GM23338 (cell line): ENCODE data around the gene MUCL3. TPM values are rescaled to one million over a fixed set of nuclear protein-coding genes. Genes with fewer than 3 reads are reported as not detected.
"Not testable (repeated sequence)": the region's sequence is repeated elsewhere in the genome, so short reads cannot be mapped to it uniquely, and the experiment has no call there.

Experiments
- ATAC-seq: fragments of 200-7000 bp; cut with Tn5 transposase; 3 replicates; pipeline ENCODE4 v1.9.1; 2020
- DNase-seq: peaks from one replicate; pipeline ENCODE4 v3.0.0-alpha.2; 2015; ENCODE audit warnings: low spot score
- H2AFZ ChIP-seq: fragments of 200-600 bp; sonication (generic); 2 replicates; pipeline ENCODE4 v1.8.0; 2016; ENCODE audit warnings: antibody characterized with exemption, mild to moderate bottlenecking, moderate library complexity
- H3F3A ChIP-seq: fragments of 200-600 bp; sonication (generic); replicated peaks from 2 replicates; pipeline ENCODE4 v1.8.0; 2017; ENCODE audit warnings: antibody characterized with exemption, mixed run types, low read depth
- H3K27ac ChIP-seq: fragments of 200-600 bp; sonication (generic); 2 replicates; pipeline ENCODE4 v1.6.1; 2016; ENCODE audit warnings: low read depth
- H3K27me3 ChIP-seq: fragments of 200-600 bp; sonication (generic); 2 replicates; pipeline ENCODE4 v1.8.0; 2016; ENCODE audit warnings: mild to moderate bottlenecking, mixed run types, moderate library complexity; ENCODE audit not compliant: insufficient read depth
- H3K36me3 ChIP-seq: fragments of 200-600 bp; sonication (generic); 2 replicates; pipeline ENCODE4 v1.8.0; 2016; ENCODE audit warnings: mild to moderate bottlenecking; ENCODE audit not compliant: insufficient read depth
- H3K4me1 ChIP-seq: fragments of 200-600 bp; sonication (generic); 2 replicates; pipeline ENCODE4 v1.8.0; 2016; ENCODE audit warnings: mild to moderate bottlenecking, moderate library complexity; ENCODE audit not compliant: insufficient read depth
- H3K4me2 ChIP-seq: fragments of 200-600 bp; sonication (generic); 2 replicates; pipeline ENCODE4 v1.7.1; 2017; ENCODE audit warnings: mixed run types
- H3K4me3 ChIP-seq: fragments of 200-600 bp; sonication (generic); 2 replicates; pipeline ENCODE4 v1.6.1; 2016; ENCODE audit warnings: mixed run types
- H3K79me2 ChIP-seq: fragments of 200-600 bp; sonication (generic); replicated peaks from 2 replicates; pipeline ENCODE4 v1.8.0; 2017; ENCODE audit warnings: mild to moderate bottlenecking; ENCODE audit not compliant: insufficient read depth
- H3K9me2 ChIP-seq: fragments of 200-600 bp; sonication (generic); 2 replicates; pipeline ENCODE4 v1.8.0; 2017; ENCODE audit not compliant: insufficient read depth
- H4K20me1 ChIP-seq: fragments of 200-600 bp; sonication (generic); replicated peaks from 2 replicates; pipeline ENCODE4 v1.8.0; 2017; ENCODE audit warnings: mild to moderate bottlenecking; ENCODE audit not compliant: insufficient read depth
- H3K27ac Mint-ChIP-seq: 2 replicates; pipeline ENCODE4 v1.8.0; 2020; ENCODE audit warnings: inconsistent platforms, mild to moderate bottlenecking, moderate library complexity, mixed read lengths
- H3K27me3 Mint-ChIP-seq: 3 replicates; pipeline ENCODE4 v1.8.0; 2022; ENCODE audit warnings: low read depth, mild to moderate bottlenecking, moderate library complexity, mixed read lengths, inconsistent platforms; ENCODE audit not compliant: insufficient read depth, poor library complexity
- H3K36me3 Mint-ChIP-seq: 3 replicates; pipeline ENCODE4 v1.8.0; 2021; ENCODE audit warnings: low read depth, mild to moderate bottlenecking, inconsistent platforms, moderate library complexity, mixed read lengths
- H3K4me1 Mint-ChIP-seq: 3 replicates; pipeline ENCODE4 v1.8.0; 2020; ENCODE audit warnings: mild to moderate bottlenecking, inconsistent platforms, mixed read lengths
- H3K4me3 Mint-ChIP-seq: 3 replicates; pipeline ENCODE4 v1.8.0; 2021; ENCODE audit warnings: moderate library complexity, mild to moderate bottlenecking, inconsistent platforms, mixed read lengths
- H3K9me3 Mint-ChIP-seq: 3 replicates; pipeline ENCODE4 v1.8.0; 2020; ENCODE audit warnings: moderate library complexity, mild to moderate bottlenecking, inconsistent platforms, mixed read lengths
- CREB1 ChIP-seq: fragments of 250-450 bp; sonication (Bioruptor Pico); IDR thresholded peaks from 2 replicates; pipeline ENCODE4 v1.5.0; 2020; ENCODE audit warnings: low read depth, mild to moderate bottlenecking, moderate library complexity
- EZH2 ChIP-seq: fragments of 200-600 bp; sonication (generic); IDR thresholded peaks from one replicate; pipeline ENCODE4 v1.8.0; 2017; ENCODE audit warnings: antibody characterized with exemption, mild to moderate bottlenecking, low read depth; ENCODE audit not compliant: unreplicated experiment
- EZH2phosphoT487 ChIP-seq: fragments of 200-600 bp; sonication (generic); IDR thresholded peaks from one replicate; pipeline ENCODE4 v1.8.1; 2018; ENCODE audit warnings: antibody characterized with exemption; ENCODE audit not compliant: unreplicated experiment
- JUNB ChIP-seq: IDR thresholded peaks from one replicate; pipeline ENCODE4 v1.6.1; 2016; ENCODE audit warnings: antibody characterized with exemption; ENCODE audit not compliant: unreplicated experiment
- NANOG ChIP-seq: IDR thresholded peaks from 2 replicates; pipeline ENCODE4 v1.6.1; 2016; ENCODE audit warnings: antibody characterized with exemption, borderline replicate concordance
- POLR2AphosphoS5 ChIP-seq: IDR thresholded peaks from 2 replicates; pipeline ENCODE4 v1.6.1; 2016; ENCODE audit warnings: antibody characterized with exemption, low read depth
- REST ChIP-seq: IDR thresholded peaks from one replicate; pipeline ENCODE4 v1.6.1; 2018; ENCODE audit warnings: antibody characterized with exemption; ENCODE audit not compliant: unreplicated experiment
- STAT1 ChIP-seq: IDR thresholded peaks from one replicate; pipeline ENCODE4 v1.6.1; 2016; ENCODE audit warnings: antibody characterized with exemption; ENCODE audit not compliant: unreplicated experiment
- ZNF114 ChIP-seq: fragments of 250-450 bp; sonication (Bioruptor Pico); IDR thresholded peaks from 2 replicates; pipeline ENCODE4 v1.5.0; 2020; ENCODE audit warnings: mild to moderate bottlenecking, moderate library complexity
- polyA plus RNA-seq: library from polyadenylated mRNA; unstranded; fragments of >200 nt; fragmentation: Nextera tagmentation; extraction: Ambion mirVana; gene quantifications from 2 replicates; pipeline ENCODE4 v1.2.1, GENCODE V29; 2016
- total RNA-seq: library from RNA; depleted of rRNA; stranded (reverse); fragments of >200 nt; shearing (Covaris generic); gene quantifications from 2 replicates; pipeline ENCODE4 v1.2.3, GENCODE V29; 2014
- TF ChIP-seq, protein P1 (sequence below): IDR thresholded peaks from 2 replicates; pipeline ENCODE4 v1.6.1; 2016; ENCODE audit warnings: antibody characterized with exemption

Gene MUCL3
- total and polyA plus RNA-seq, 2 experiments from 2014 or later, result 0.32 TPM; not detected in 1

DNA sequence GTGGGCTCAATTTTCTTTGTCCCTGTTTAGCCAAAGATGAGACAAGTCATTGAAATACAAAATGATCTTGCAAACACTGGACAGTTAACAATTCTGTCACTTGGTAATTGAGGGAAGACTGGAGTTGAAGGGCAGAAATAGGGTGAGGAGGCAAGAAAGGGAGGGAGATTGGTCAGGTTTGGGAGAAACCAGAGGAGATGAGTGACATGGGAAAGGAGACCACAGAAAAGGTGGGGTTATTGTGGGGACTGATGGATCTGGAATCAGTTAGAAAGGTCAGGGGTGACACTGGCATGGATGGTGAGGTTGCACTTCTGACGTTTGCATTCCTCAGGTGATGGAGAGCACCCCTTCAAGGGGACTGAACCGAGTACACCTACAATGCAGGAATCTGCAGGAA, 32.1 kb upstream of the MUCL3 start (continued):
- no peak for TF ChIP-seq REST
- TF ChIP-seq EZH2phosphoT487, result no peak
- TF ChIP-seq JUNB, result no peak
- TF ChIP-seq NANOG, result no peak
- no peak for TF ChIP-seq ZNF114 (CRISPR knock-in tag)
- no peak for TF ChIP-seq EZH2
- no peak for TF ChIP-seq STAT1
- no peak for TF ChIP-seq CREB1 (CRISPR knock-in tag)
- TF ChIP-seq, protein P1, sequence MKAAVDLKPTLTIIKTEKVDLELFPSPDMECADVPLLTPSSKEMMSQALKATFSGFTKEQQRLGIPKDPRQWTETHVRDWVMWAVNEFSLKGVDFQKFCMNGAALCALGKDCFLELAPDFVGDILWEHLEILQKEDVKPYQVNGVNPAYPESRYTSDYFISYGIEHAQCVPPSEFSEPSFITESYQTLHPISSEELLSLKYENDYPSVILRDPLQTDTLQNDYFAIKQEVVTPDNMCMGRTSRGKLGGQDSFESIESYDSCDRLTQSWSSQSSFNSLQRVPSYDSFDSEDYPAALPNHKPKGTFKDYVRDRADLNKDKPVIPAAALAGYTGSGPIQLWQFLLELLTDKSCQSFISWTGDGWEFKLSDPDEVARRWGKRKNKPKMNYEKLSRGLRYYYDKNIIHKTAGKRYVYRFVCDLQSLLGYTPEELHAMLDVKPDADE, result no peak
- TF ChIP-seq POLR2AphosphoS5, result no peak

DNA sequence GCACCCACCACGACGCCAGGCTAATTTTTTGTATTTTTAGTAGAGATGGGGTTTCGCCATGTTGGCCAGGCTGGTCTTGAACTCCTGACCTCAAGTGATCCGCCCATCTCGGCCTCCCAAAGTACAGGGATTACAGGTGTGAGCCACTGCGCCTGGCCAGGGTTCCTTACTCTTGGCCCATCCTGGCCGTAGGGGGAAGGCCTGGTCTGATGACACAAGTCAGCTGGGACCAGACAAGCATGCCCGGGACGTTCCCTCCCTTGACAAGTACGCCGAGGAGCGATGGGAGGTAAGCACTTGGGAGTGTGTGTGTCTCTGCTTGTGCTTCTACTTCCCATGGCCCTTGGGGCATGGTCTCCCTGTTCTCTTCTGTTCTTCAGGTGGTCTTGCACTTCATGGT, 30.3 kb upstream of the MUCL3 start:
- H3K9me2 ChIP-seq, H3K4me3 ChIP-seq, DNase-seq, H3K4me1 ChIP-seq, H4K20me1 ChIP-seq, H3K4me2 ChIP-seq, H3K27ac Mint-ChIP-seq, ATAC-seq, H3K4me3 Mint-ChIP-seq, H3K9me3 Mint-ChIP-seq, H3K27ac ChIP-seq, H3K79me2 ChIP-seq, H3K27me3 ChIP-seq, H3K36me3 ChIP-seq, H2AFZ ChIP-seq: not testable (repeated sequence)
- H3F3A ChIP-seq, result 0 out of 2 replicates have a peak, but pooled peaks cover 21% of the 10 kb centered on the region
- Mint-ChIP-seq H3K4me1 (peaks cover 26% of the 10 kb centered on the region), H3K27me3 (peaks cover 16% of the 10 kb centered on the region), H3K36me3 (peaks cover 36% of the 10 kb centered on the region)
